Astrocyte of the cerebellum (primary cell): Measurements from ENCODE around the gene TRAPPC2L.

Source experiments
- DNase-seq: peaks from one replicate; pipeline ENCODE4 v3.0.0-alpha.2; 2011; ENCODE audit warnings: low read depth
- H3K4me3 ChIP-seq: 2 replicates; pipeline ENCODE4 v1.5.1; 2011; ENCODE audit warnings: mild to moderate bottlenecking, low read depth, low read length, moderate library complexity
- CTCF ChIP-seq: IDR thresholded peaks from 2 replicates; pipeline ENCODE4 v1.5.1; 2012; ENCODE audit warnings: low read length, low read depth, moderate library complexity, mild to moderate bottlenecking; ENCODE audit errors: missing control alignments
- in situ Hi-C: cut with HindIII; loops from 2 replicates; pipeline ENCODE4 v1.10.0; 2017; ENCODE audit warnings: low sequenced_read_pairs

TRAPPC2L gene

GRCh38 chr16:88851616-88852015 is 5.3 kb upstream of the TRAPPC2L start:
- TF ChIP-seq CTCF = no peak
- no peak overlapping the region for H3K4me3 ChIP-seq
- in situ Hi-C loops = loop anchor here (25.0 kb wide), 1 partner anchor 89 kb away; no protein-coding TSS in a partner anchor
- no peak for DNase-seq

GRCh38 chr16:88853325-88853941 is 3.5 kb upstream of the TRAPPC2L start:
- DNase-seq = no peak
- TF ChIP-seq CTCF = no peak
- in situ Hi-C loops = loop anchor here (25.0 kb wide), 1 partner anchor 91 kb away; no protein-coding TSS in a partner anchor
- no peak overlapping the region for H3K4me3 ChIP-seq

- TF ChIP-seq CTCF = no peak
- no peak for DNase-seq
- no peak overlapping the region for H3K4me3 ChIP-seq
- in situ Hi-C loops = loop anchor here (25.0 kb wide), 1 partner anchor 92 kb away; no protein-coding TSS in a partner anchor
Observed at GRCh38 chr16:88854306-88855111, 2.4 kb upstream of the TRAPPC2L start.

GRCh38 chr16:88855176-88855575 is 1.8 kb upstream of the TRAPPC2L start:
- no peak for TF ChIP-seq CTCF
- H3K4me3 ChIP-seq = no peak overlapping the region
- DNase-seq = no peak
- in situ Hi-C loops = loop anchor here (25.0 kb wide), 1 partner anchor 93 kb away; no protein-coding TSS in a partner anchor

- TF ChIP-seq CTCF = no peak
- in situ Hi-C loops = loop anchor here (25.0 kb wide), 1 partner anchor 93 kb away; no protein-coding TSS in a partner anchor
- no peak for DNase-seq
- H3K4me3 ChIP-seq = peak overlapping the region; percentile 80
Observed at GRCh38 chr16:88855736-88856121, 1.2 kb upstream of the TRAPPC2L start.

GRCh38 chr16:88856122-88856827 is 652 bp upstream of the TRAPPC2L start:
- TF ChIP-seq CTCF = no peak
- H3K4me3 ChIP-seq = peak overlapping the region; percentile 80
- in situ Hi-C loops = loop anchor here (25.0 kb wide), 1 partner anchor 94 kb away; no protein-coding TSS in a partner anchor
- DNase-seq = no peak
